ENCODE data around the gene MLC1.

GRCh38 chr22:50046481-50047245 lies 38.6 kb downstream of the MLC1 start:
- no peak for TF ChIP-seq CTCF (IDR thresholded peaks at IDR 0.05; ENCODE audit: insufficient read depth, low read depth, low read length)
- no peak for TF ChIP-seq EZH2 (IDR thresholded peaks at IDR 0.05; ENCODE audit: insufficient read depth, low read length)
